HG02798 (cell line): ENCODE measurements around the gene LPXN.

Experiments
- ATAC-seq: cut with Tn5 transposase; IDR thresholded peaks from one replicate; pipeline ENCODE4 v1.9.1; 2021; ENCODE audit warnings: mild to moderate bottlenecking; ENCODE audit not compliant: unreplicated experiment, poor library complexity

LPXN gene

DNA sequence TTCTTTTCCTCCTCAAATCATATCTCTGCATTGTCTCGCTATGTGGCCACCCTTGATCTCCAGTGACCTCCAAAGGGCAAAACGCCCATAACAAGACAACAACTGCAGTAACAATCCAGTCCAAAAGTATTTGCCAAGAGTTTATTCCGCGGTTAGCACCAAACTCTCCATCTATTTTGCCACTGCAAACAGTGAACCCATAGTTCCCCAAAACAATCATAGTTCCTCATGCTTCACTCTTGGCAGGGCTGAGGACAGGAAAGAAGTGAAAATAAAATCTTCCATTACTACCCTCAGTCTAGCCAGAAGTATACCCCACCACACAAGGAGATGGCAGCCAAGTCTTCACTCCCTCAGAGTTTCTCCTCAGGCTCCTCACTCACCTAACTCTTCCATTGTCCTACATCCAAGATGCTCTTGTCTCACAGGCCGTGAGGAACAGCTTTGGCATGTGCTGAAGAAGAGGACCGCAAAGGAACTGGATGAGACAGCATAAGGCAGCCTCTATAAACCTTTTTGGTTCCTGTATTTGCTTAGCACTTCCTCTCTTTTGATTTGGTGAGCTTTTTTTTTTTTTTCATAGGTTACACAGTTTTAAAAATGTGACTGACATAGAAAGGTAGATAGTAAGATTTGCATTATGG, at the start of gene LPXN:
Gene LPXN, minus strand, starts transcription at position 480 of the 644 bp plus-strand sequence. Its CDS starts 84 bp downstream, at position 396.
- no peak for ATAC-seq

DNA sequence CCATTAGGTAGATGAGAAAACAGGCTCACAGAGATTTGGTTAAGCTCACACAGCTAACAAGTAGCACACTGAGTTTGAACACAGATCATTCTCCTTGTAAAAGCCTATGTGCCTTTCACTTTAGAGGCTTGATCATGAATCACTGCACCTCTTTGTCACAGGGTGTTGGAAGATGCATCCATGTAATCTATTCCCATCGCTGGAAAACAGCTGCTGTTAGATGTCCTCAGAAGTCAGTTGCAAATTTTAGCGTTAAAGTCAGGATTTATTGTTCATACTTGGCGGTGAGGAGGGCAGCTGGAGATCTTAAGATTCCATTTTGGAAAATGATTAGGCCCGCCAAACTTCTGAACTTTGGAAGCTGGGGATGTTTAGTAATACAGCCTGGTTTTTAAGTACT, 49.4 kb upstream of the LPXN start:
- ATAC-seq: no peak

DNA sequence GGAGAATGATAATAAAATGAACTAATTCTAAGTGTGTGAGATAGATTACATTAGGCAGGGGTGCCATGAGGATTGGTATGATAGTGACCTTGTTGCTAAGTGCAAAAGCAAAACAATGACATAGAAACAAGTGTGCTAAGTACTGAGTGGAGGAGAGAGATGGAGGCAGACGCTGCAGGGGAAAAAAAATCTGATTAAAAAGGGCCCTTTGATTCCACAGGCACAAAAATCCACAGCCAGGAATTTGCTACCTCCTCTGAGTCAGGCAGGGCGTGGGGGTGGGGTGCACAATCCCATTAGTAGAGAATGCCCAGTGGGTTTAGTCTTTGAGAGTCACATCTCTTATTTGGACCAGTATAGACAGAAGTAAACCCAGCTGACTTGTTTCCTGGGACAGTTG, 46.7 kb upstream of the LPXN start, which contains the start of gene CNTF:
Gene CNTF, plus strand, starts transcription at position 322 of the 400 bp plus-strand sequence. CDS start 88 bp downstream, outside the sequence.
- ATAC-seq: no peak

DNA sequence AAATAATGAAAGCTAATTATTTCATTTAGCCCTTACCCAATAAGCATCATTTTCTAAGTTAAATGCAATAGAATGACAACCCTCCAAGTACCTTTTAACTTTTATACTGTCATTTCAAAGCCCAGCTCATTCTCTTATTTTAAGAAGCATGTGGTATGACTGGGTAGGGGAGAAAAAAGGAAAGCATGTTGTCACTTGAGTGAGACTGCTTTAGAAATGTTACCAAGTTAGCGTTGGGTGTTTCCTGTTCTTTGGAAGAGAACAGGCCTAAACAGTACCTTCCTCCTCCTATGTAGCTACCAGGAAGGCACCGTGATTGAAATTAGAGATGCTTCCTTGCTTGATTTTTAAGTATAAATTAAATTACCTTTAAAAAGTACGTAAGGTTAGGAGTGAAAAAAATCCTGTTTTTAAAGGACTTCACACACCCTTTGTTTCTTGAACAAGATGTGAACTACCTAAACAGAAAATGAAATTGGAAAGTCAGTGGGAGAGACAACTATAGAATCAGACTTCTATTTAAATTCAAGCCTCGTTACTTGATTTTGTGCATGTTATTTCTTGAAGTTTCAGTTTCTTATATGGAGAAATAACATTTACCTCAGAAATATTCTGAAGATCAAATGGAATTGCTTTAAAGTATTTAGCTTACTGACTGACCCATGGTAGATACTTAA, 46.1 kb upstream of the LPXN start:
- peak; percentile 55 for ATAC-seq

DNA sequence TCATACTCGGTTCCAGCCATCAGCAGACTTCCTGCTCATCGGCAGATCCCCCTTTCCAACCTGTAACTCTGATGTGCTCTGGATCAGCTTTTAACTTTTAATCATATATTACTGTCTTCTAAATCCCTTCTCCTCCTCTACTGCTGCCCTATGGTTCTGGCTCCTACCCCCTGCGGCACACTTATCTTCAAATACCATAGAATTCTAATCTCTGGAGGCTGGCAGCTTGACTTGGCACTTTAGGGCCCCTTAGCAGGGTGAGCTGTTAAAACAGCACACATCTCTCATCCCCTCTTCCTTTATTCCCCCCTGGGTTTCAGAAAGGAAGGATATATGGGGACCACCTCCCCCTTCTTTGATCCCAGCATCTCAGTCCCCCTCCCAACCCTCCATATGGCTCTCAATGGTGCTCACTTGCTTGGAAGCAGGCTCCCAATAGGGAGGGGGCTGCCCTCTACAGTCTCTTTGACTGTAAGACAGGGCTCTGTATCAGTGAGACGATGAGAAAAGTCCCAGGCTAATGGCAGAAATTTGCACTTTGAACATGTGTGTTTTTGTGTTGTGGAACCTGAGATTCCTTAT, 42.4 kb upstream of the LPXN start:
- no peak for ATAC-seq

DNA sequence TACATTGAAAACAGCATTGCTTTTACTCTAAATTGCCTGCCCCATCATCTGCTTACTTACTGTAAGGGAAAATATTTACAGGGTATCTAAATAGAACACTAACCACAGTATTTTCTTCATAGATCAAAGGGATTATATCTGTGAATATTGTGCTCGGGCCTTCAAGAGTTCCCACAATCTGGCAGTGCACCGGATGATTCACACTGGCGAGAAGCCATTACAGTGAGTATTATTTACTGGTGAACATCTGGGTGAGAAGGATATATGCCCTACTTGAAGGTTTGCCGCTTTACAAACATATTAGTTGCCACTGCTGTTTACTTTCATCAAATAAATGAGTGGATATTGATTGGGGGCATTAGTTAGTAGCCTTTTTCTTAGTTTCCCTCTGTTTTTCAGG, 40.9 kb upstream of the LPXN start:
- no peak for ATAC-seq

DNA sequence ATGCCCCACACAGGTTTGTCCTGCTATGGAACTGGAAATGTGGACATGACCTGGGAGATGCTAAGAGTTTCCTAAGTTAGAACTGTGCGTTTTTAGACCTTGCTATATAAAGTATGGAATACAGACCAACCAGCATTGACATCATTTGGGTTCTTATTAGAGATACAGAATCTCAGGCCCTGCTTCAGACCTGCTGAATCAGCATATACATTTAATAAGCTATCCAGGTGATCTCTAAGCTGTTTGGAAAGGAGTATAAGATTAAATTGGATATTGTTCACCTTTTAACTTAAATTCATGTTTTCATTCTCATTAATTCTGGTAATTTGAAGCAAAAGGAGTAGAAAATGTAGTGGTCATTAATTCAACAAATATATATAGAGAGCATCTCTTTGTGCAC, 39.9 kb upstream of the LPXN start:
- ATAC-seq: no peak

DNA sequence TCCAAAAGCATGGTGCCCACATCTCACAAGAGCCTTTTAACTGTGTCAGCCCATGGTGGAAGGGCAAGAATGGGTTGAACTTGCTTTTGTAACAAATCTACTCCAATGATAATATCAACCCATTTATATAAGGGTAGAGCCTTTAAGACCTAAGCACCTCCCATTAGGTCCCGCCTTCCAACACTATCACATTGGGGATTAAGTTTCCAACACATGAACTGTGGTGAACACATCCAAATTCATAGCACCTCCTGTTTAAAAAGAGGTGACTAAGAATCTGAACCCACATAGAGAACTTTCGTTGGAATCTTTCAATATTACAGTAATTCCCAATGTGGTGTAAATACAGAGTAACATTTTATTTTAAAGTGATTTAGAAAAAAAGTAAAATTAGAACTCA, 37.6 kb upstream of the LPXN start:
- no peak for ATAC-seq

DNA sequence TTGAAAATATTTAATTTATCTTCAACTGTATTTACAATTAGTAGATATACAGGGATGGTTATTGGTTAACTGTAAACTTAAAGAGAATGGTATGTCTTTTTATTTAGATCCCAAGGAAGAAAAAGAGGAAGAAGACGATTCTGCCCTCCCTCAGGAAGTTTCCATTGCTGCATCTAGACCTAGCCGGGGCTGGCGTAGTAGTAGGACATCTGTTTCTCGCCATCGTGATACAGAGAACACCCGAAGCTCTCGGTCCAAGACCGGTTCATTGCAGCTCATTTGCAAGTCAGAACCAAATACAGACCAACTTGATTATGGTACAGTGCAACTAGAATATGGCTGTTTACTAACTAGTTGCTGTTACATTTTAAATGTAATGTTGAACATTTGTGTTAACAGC, 34.1 kb upstream of the LPXN start:
- ATAC-seq: peak; percentile 48

DNA sequence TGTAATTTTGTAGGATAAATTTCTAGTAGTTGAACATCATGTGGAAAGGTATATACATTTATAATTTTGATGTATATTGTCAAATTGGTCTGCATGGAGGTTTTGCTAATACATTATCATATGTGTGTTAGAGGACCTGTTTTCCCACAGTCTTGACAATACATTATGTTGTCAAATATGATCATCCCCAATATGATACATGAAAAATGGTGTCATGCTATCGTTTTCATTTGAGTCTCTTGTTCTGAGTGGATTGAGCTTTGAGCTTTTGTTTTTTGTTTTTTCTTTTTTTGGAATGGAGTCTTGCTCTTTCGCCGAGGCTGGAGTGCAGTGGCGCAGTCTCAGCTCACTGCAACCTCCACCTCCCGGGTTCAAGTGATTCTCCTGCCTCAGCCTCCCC, 32.7 kb upstream of the LPXN start:
- no peak for ATAC-seq

DNA sequence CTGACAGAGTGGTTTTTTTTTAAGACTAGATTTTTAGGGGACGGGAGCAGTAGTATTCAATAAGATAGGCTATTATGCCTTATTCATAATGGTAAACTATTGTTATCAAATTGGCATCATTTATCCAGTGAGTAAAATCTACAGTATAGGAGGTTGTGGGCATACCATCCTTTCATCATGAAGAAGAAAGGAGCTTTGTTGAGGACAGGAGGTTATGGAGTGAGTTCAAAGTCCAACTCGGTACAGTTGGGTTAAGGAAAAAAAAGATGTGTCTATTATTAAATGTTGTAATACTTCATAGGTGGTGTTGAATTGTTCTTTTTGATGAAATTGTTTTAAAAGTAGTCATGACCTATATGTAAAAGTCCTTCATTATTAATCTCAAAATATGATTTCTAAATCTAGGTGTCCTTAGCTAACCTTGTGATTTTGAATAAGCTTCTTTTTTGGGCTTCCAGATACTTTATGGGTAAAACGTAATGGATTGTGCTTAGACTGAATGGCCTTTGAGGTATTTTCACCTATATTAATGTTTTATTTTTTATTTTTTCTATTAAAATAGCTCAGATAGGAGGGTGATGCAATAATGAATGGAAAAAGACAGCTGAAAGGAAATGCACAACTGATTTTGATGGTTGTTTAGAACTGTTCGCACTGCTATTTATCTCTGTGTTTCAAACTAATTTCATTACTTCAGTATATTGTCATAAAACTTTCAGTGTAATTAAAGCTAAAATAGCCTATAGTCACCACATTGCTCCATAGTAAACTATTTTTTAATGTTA, 31.5 kb upstream of the LPXN start:
- ATAC-seq: no peak

DNA sequence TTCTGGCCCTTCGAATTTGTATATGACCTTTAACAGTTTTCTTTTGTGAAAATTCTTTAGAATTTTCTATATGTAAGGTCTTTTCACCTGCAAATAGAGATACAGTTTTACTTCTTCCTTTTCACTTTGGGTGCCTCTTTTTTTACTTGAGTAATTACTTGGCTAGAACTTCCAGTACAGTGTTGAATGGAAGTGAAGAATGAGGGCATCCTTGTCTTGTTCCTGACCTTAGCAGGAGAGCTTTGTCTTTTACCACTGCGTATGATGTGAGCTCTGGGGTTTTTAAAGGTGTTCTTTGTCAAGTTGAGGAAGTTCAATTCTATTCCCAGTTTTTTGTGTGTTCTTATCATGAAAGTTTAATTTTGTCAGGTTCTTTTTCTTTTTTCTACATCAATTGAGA, 24.9 kb upstream of the LPXN start:
- no peak for ATAC-seq

DNA sequence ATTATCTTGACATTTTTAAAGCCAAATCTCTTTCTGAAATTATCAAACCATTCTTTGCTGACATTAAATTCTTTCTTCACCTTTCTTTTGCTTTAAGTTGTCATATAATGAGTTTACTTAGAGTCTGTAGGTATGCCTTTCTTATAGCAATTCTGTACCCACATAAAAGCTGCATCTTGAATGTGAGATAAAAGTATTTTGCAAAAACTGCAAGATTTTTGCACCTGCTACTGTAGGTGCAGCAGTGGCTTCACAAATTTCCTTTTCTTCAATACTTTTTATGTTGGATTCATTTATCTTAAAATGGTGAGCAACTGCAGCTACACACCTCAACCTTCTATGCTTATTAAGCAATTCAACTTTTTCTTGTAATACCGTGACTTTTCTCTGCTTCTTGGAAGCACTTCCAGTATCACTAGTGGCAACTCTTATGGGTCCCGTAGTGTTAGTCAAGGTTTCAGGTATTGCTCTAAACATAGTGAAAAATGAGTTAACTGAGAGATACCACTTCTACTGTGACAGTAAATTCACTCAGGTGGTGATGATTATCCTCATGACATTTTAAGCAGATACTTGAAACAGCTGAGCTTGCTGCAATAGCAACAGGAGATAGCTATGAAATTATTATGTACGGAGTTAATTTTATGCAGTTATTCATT, 22.0 kb upstream of the LPXN start:
- ATAC-seq: peak; percentile 53

DNA sequence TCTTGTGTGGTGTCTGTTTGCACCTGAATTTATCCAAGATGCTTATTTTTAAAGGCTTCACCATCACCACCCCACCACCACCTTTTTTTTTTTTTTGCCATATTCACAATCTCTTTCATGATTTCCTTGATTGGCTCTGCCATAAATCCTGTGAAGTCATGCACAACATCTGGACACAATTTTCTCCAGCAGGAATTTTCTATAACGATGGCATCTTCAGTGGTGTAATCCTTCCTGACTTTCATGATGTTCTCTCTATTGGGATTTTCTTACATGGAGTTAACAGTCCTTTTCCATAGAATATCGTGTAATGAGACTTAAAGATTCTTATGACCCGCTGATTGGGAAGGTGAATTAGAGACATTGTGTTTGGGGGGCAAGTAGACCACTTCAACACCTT, 21.0 kb upstream of the LPXN start:
- ATAC-seq: no peak

DNA sequence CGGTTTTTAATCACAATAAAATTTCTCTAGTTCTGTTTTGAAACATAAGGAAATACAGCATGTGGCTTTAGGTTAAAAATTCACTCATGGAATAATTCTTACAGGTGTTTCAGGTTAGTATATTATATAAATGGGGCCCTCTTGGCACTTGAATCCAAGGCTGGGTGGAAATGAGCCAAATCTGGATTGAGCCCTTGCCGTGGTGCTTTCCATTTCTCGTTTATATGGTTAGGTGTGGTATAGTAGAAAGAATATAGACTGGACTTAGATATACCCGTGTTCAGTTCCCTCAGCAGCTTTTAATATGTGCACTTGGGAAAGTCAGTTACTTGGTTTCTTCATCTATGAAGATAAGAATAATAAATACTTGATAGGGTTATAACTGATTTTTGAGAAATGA, 19.2 kb upstream of the LPXN start:
- ATAC-seq: no peak

DNA sequence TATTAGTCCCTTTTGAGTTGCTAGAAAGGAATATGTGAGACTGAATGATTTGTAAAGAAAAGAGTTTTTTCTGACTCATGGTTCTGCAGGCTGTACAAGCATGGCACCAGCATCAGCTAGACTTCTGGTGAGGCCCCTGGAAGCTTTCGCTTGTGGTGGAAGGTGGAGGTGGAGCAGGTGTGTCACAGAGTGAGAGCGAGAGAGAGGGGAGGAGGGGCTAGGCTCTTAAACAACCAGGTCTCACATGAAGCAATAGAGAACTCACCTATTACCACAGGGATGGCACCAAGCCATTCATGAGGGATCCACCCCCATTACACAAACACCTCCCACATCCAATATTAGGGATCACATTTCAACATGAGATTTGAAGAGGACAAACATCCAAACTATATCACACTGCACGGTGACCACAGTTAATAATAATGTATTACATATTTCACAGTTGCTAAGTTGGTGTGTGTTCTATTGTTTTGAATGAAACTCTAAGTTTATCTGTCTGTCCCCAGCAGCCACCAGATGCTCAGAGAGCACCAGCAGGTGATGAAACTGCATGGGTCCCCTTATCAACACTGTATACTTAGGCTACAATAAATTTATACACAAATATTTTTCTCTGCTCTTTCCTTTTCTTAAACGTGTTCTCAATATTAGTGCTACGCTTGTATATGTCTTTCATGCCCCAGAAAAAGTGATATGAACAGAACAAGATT, 17.3 kb upstream of the LPXN start:
- ATAC-seq: no peak

DNA sequence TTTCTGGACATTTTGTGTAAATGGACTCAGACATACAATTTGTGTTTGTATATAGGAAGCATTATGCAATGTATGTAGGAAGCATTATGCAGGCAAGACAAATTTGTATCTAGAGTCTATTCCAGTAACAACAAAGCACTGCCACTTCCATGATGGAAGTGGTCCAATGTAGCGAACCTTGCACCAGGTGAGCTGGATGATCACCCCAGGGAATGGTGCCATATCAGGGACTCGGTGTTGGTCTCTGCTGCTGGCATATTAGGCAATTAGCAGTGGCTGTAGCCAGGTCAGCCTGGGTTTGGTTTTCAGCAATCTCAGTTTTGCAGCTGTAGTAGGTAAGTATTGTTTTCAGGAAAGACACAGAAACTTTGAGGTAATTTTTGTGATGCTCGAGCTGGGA, 16.0 kb upstream of the LPXN start:
- ATAC-seq: no peak

DNA sequence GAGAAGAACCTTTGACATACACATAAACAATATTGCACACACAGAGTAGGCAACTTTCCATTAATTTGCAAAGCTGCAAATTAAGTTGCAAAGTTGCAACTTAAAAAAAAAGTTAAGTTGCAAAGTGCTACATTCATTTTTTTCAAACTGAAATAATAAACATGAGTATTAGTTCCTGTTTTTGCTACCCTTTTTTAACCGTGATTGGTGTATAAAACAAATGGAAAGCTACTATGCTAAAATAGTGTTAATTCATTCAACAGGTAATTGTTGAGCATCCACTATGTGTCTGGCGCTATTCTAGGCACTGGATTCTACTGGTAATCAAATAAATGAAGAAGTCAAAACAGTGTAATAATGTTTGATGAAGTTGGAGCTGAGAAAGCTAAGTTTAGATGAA, 11.3 kb upstream of the LPXN start:
- ATAC-seq: no peak

DNA sequence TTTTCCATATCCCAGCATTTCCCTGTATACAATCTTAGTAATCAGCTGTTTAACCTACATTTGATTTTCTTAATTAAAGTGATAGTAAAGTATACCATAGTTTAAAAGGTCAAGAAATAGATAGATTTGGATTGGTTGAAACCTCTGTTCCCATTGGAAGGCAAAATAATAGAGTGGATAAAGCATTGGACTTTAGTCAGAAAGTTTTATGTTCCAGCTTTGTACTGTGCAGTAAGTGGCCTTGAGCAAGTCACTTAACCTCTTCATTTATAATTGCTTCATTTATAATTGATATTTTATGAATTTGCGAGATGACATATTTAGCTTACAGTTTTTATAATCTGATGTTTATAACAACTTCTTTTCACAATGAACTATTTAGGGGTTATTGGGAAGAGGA, 6.8 kb upstream of the LPXN start:
- ATAC-seq: no peak

DNA sequence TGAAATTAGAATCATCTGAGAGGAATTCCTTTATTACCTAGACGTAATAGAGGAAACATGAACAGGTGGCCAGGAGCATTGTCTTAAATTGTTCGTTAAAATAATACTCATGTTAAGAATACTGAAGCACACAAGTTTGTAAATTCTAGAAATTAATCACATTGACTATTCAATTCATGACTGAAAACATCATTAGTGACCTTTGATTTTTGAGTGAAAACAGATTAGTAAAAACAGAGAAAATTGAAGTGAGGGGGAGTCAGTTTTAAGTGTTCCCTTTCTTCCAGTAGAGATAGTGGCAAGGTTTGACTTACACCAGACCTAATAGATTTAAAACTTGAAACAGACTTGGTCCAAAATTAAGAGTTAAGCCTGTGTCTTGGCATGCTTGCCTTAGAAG, 4.7 kb upstream of the LPXN start:
- ATAC-seq: no peak
